HG03520 (cell line): ENCODE data around the gene IFNA6.

Experiments used
- ATAC-seq: cut with Tn5 transposase; IDR thresholded peaks from one replicate; pipeline ENCODE4 v1.9.1; 2021; ENCODE audit warnings: mild to moderate bottlenecking, moderate library complexity; ENCODE audit not compliant: unreplicated experiment

The IFNA6 gene

DNA sequence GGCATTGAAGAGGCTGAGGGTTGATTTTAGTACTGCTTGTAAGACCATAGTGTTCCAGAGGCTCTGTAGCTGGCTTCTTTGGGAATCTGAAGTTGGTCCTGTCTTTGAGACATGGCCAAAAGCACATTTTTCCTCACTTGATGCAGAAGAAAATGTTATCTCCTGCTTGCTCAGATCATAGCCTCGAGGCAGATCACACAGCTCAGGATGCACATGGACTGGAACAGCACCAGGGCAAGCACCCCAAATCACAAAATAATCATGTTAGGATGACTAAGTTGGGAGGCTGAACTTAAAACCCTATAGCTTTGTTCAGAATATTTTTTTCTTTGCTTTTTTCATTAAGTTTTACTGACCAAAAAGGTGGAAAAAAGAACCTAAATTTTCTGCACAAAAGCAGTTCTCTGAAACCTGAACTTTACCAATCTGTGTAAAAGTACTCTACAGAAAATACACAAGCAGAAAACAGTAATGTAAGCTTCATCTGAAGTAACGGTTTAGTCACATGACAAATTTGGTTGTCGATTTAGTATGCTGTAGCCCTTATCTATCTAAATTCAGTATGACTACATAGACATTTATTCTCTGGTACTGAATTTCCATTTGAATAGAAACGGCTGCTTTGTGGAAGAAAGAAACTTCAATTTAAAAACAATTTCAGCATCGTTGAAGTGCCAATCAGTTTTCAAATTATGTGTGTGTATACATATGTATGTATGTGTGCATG is 18.8 kb downstream of the IFNA6 start:
- no peak for ATAC-seq

GRCh38 chr9:21326526-21327139 is 24.1 kb downstream of the IFNA6 start:
- ATAC-seq, result no peak

DNA sequence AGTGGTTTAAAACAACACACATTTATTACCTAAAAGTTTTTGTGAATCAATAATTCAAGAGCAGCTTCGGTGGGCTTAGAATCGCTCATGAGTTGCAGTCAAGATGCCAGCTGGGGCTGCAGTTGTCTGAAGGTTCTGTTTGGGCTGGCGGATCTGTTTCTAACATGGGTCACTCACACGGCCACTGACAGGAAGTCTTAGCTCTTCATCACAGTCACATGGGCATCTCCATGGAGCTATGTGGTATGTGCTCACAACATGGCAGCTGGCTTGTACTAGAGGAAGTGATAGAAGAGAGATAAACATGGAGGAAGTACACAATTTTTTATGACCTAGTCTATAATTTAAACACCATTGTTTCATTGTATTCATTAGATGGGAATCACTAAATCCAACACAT is 26.6 kb downstream of the IFNA6 start:
- no peak for ATAC-seq

DNA sequence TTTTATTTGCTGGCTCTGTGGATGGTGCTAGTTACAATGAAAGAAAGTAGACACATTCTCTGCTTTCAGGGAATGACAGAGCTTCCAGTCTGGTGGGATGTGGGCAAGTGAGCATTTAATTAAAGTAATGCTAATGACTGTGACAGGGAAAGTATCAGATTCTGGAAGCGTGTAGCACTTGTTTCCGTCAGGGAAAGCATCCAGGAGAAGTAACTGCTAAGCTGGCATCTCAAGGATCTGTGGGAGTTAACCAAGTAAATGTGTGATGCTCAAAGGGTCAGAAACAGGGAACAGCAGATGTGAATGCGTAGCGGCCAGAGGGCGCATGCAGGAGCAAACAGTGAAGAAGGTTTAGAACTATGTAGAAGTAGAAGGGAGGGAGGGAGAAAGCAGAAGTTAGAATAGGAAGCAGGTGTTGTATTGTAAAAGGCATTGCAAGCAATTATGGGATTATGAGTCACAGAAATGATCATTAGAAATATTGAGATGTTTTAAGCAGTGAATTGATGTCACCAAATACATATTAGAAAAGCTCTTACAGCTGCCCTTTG is 27.7 kb downstream of the IFNA6 start:
- no peak for ATAC-seq

- no peak for ATAC-seq
These were observed 30.2 kb downstream of the IFNA6 start for GRCh38 chr9:21320465-21320864.

DNA sequence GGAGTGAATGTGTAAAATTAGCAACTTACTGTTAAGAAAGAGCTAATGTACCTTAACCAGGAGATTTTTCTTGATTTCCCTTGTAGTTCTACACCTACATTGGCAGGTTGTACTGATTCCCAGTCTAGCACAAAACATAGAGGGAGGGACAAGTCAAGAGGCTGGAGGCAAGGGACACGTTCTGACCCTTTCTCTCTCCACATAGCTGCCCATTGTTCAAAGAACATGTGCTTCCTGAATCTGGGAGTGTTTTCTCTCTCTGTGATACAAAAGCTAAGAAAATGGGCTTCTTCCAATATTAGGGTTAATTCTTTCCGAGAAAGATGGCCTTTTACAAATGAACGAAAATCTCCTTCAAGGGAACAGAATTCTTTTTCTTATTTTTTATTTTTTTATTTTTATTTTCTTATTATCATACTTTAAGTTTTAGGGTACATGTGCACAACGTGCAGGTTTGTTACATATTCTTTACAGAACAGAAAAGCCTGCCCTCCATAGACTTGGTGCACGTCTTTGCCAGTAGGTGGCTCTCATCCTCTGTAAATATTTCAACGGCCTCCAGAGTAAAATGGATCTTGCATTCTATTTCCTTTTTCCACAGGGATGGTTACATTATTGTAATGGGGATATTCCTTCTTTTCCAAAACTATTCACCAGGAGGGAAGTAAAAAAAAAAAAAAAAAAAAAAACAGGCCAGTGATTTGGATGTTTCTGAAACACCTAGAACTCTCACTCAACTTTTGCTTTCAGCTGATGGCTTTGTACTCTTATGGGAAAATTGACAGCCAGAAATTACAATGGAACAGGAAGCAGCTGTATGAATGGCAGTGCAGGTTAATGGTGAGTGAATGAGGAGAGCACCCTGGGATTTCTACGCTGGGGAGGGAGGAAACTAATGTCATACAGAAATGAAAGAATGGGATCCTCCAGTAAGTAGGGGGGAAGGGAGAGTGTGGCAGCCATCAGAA is 32.4 kb downstream of the IFNA6 start:
- ATAC-seq, result peak; percentile 85

DNA sequence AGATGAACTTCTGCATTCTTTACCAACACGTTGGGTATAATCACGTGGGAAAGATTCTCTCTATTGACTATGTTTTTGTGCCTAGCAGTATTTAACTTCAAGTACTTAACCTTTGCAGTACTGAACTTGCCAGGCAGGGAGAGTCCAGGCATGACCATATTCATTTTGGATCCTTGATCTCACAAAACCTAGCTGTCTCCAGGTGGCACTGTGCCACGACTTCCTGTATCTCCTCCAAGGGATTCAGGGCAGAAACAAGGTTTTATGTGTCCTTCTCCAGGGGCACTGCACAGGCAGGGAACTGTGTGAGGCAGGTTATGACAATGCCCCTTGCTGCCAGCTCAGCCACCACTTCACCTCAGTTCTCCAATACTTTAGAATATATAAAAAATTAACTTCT is 33.8 kb downstream of the IFNA6 start:
- no peak for ATAC-seq

DNA sequence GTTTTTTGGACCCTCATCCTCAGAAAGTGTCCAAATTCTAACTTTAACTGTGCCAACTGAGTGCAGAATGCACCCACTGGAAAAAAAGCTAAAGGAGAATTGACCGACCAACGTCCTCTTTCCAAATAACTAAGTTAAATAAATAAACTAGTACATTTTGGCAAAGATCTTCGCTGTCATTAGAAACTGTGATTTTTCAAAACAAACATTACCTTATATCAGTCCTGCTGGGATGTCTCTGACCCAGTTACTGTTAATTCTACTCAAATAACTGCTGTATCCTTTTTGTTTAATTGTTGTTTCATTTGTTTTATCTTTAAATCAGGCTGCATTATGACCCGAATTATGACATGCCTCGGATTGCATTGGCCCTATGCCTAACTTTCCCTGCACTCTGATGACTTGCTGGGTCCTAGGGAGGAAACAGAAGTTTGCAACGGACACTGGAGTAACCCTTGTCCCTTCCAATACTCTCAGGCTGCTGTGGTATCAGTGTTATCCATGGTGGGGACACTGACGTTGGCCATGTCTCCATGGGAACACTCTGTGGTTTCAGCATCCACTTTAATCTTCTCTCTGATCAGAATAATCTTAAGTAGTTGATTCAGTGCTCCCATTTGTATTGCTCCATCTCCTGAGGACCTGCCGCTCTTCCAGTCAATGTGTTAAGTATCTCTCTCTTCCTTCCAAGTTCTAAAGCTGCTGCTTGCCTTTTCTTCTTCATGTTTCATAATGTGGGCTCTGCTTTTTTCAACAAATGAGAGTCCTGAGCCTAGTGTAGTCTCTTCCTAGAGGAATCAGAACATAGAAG is 34.5 kb downstream of the IFNA6 start:
- ATAC-seq, result no peak

DNA sequence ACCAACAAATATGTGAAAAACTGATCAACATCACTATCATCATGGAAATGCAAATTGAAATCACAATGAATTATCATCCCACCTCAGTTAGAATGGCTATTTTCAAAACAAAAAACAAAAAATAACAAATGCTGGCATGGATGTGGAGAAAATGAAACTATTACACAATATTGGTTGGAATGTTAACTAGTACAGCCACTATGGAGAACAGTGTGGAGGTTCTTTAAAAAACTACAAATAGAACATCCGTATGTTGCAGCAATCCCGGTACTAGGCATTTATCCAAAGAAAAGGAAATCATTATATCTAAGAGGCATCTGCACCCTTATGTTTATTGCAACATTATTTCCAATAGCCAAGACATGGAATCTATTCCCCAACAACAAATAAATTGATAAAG is 36.5 kb downstream of the IFNA6 start:
- ATAC-seq, result no peak

GRCh38 chr9:21311889-21312288 is 38.8 kb downstream of the IFNA6 start:
- ATAC-seq, result no peak

DNA sequence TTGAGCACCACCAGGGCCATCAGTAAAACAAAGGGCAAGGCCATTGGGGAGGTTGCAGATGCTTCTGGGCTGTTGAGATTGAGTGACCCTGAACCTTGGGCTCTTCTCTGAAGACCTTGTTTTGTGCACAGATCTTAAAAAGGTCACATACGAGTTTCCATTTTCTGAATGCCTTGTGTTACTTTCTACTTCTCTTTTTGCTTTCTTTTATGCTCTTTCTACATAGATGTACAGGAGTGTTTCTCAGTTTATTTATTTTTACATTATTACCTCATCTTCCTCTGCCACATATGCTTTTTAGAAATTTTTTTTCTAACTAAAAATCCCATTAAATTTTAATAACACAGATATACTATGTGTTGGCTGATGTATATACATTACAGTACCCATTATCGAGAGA is 45.5 kb downstream of the IFNA6 start, which contains the start of gene IFNA5:
TSS of gene IFNA5 (minus strand) at position 101 of the 400 bp plus-strand sequence. CDS start at position 44, 57 bp downstream.
- no peak for ATAC-seq
